ENCODE results near the gene AVP.
"Not testable (repeated sequence)": the region's sequence is repeated elsewhere in the genome, so short reads cannot be mapped to it uniquely, and the experiment has no call there.

AVP gene

GRCh38 chr20:3121271-3121911, 36.9 kb upstream of the AVP start:
- H3K9me3 ChIP-seq: no peaks in the 10 kb centered on the region
- DNase-seq: no peak
- H3K4me3 ChIP-seq (ENCODE audit: low read depth, low read length): no peak overlapping the region
- no peaks in the 10 kb centered on the region for H3K27me3 ChIP-seq
- no peak for TF ChIP-seq CTCF (IDR thresholded peaks at IDR 0.05; ENCODE audit: low read depth, low read length)
- H3K4me1 ChIP-seq: no peaks in the 10 kb centered on the region
- H3K36me3 ChIP-seq: no peaks in the 10 kb centered on the region; the same call in 1 of the 2 replicates

GRCh38 chr20:3119044-3119443, 34.5 kb upstream of the AVP start:
- H3K36me3 ChIP-seq: no peaks in the 10 kb centered on the region; the same call in 1 of the 2 replicates
- H3K9me3 ChIP-seq: no peaks in the 10 kb centered on the region
- DNase-seq: no peak
- no peaks in the 10 kb centered on the region for H3K27me3 ChIP-seq
- TF ChIP-seq CTCF (IDR thresholded peaks at IDR 0.05; ENCODE audit: low read depth, low read length): no peak
- H3K4me1 ChIP-seq: peaks cover 4% of the 10 kb centered on the region
- no peak overlapping the region for H3K4me3 ChIP-seq (ENCODE audit: low read depth, low read length)

GRCh38 chr20:3117839-3118379, 33.4 kb upstream of the AVP start:
- H3K27me3 ChIP-seq; H3K9me3 ChIP-seq; H3K4me1 ChIP-seq; H3K4me3 ChIP-seq (ENCODE audit: low read depth, low read length); DNase-seq; H3K36me3 ChIP-seq: not testable (repeated sequence)

- H3K4me3 ChIP-seq (ENCODE audit: low read depth, low read length): no peak overlapping the region
- H3K4me1 ChIP-seq: peaks cover 4% of the 10 kb centered on the region
- no peak for DNase-seq
- no peaks in the 10 kb centered on the region for H3K27me3 ChIP-seq
- no peaks in the 10 kb centered on the region for H3K36me3 ChIP-seq
- H3K9me3 ChIP-seq: no peaks in the 10 kb centered on the region
- no peak for TF ChIP-seq CTCF (IDR thresholded peaks at IDR 0.05; ENCODE audit: low read depth, low read length)
These were observed 31.8 kb upstream of the AVP start for GRCh38 chr20:3116341-3116740.

GRCh38 chr20:3115190-3116107, 30.9 kb upstream of the AVP start:
- no peaks in the 10 kb centered on the region for H3K9me3 ChIP-seq
- peak; percentile 70 for DNase-seq
- no peaks in the 10 kb centered on the region for H3K36me3 ChIP-seq
- H3K27me3 ChIP-seq: no peaks in the 10 kb centered on the region
- peaks cover 4% of the 10 kb centered on the region for H3K4me1 ChIP-seq
- no peak overlapping the region for H3K4me3 ChIP-seq (ENCODE audit: low read depth, low read length)
- TF ChIP-seq CTCF (IDR thresholded peaks at IDR 0.05; ENCODE audit: low read depth, low read length): peak; percentile 80

GRCh38 chr20:3111995-3112394, 27.5 kb upstream of the AVP start:
- Histone ChIP-seq H3K27me3 (no peaks in the 10 kb centered on the region), H3K36me3 (no peaks in the 10 kb centered on the region), H3K4me3 (ENCODE audit: low read depth, low read length) (no peak overlapping the region), H3K9me3 (no peaks in the 10 kb centered on the region), H3K4me1 (peaks cover 4% of the 10 kb centered on the region)
- no peak for DNase-seq
- TF ChIP-seq CTCF (IDR thresholded peaks at IDR 0.05; ENCODE audit: low read depth, low read length): no peak

All from BE2C (cell line).